Esophagus squamous epithelium (tissue), 5 donors: ENCODE results near the gene IGFBP6. TPM values are rescaled to one million over a fixed set of nuclear protein-coding genes. Genes with fewer than 3 reads are reported as not detected.

Source experiments
- DNase-seq: peaks from one replicate; lab custom pipeline; 2025; lab: John Stamatoyannopoulos, UW
- H3K27ac ChIP-seq, 4 donors: fragments of 200-600 bp; sonication (generic); one replicate each; pipeline ENCODE4 v1.5.1; 2016 to 2019; ENCODE audit warnings: mild to moderate bottlenecking in 1 of 4
- H3K27me3 ChIP-seq, 4 donors: fragments of 200-600 bp; sonication (generic); 1 replicate in 3 of 4; 2 replicates in 1 of 4; pipeline versions ENCODE4 v1.5.1 to v1.6.0; 2017 to 2021; ENCODE audit warnings: antibody characterized with exemption in 1 of 4
- H3K36me3 ChIP-seq, 3 donors: fragments of 200-600 bp; sonication (generic); one replicate each; pipeline ENCODE4 v1.5.1; 2016 to 2019
- H3K4me1 ChIP-seq, 3 donors: fragments of 200-600 bp; sonication (generic); one replicate each; pipeline ENCODE4 v1.5.1; 2017 to 2019
- H3K4me3 ChIP-seq, 4 donors: fragments of 200-600 bp; sonication (generic); 1 replicate in 3 of 4; 2 replicates in 1 of 4; pipeline ENCODE4 v1.5.1; 2016 to 2019; ENCODE audit warnings: mild to moderate bottlenecking in 2 of 4, moderate library complexity in 1 of 4
- H3K9me3 ChIP-seq, 3 donors: fragments of 200-600 bp; sonication (generic); one replicate each; pipeline ENCODE4 v1.5.1; 2016 to 2019
- CTCF ChIP-seq, 6 experiments: fragments of 450-650 bp in 4 of 6; fragments of 200-600 bp in 2 of 6; sonication (generic) in 2 of 6; IDR thresholded peaks; one replicate each; pipeline ENCODE4 v1.5.1; 2016 to 2019; ENCODE audit warnings: antibody characterized with exemption in 6 of 6, mild to moderate bottlenecking in 4 of 6, moderate library complexity in 4 of 6
- POLR2A ChIP-seq, 4 donors: fragments of 450-650 bp; IDR thresholded peaks; one replicate each; pipeline ENCODE4 v1.6.1; 2017; ENCODE audit warnings: antibody characterized with exemption in 4 of 4, mild to moderate bottlenecking in 4 of 4, moderate library complexity in 3 of 4
- WGBS, 2 donors: methylation state at CpG; one replicate each; pipeline ENCODE4 v1.1.5; 2018; 5-methylcytosine and 5-hydroxymethylcytosine counted together
- intact Hi-C: fragments of 100-400 bp; cut with DNase I; formaldehyde crosslinking; loops from one replicate; pipeline ENCODE4 v1.15.0; 2022
- total RNA-seq, 4 donors: library from RNA; depleted of rRNA; stranded (reverse); fragments of >200 nt; gene quantifications; one replicate each; pipeline ENCODE4 v1.1.0, GENCODE V29; 2016
- donor health status: DM: yes; HTN: yes; CAD: no.

Gene IGFBP6
- total RNA-seq, 4 donors from 2014 or later, result 34.5 to 506 (median 94.0) TPM

GRCh38 chr12:53065975-53066931, 31.2 kb upstream of the IGFBP6 start:
- WGBS, 2 donors, result 24 to 37% methylated on average over 18 to 24 of the region's 24 CpGs
- Histone ChIP-seq H3K27me3 (no peaks in the 10 kb centered on the region), H3K9me3 (no peaks in the 10 kb centered on the region), H3K4me1 (peaks cover 22 to 99% (median 70%) of the 10 kb centered on the region in 3 donors), H3K36me3 (peaks cover 0 to 98% (median 12%) of the 10 kb centered on the region in 3 donors), H3K4me3 (no peak overlapping the region), H3K27ac (peak overlapping the region in 3 of 4 donors; percentile 68 to 80 (median 74))
- intact Hi-C loops, result loop anchor here (5.0 kb wide), 1 partner anchor 36 kb away; the partner anchor contains the start of gene SOAT2
- DNase-seq, result no peak
- TF ChIP-seq CTCF (IDR thresholded peaks at IDR 0.05) (peak; percentile 74 to 94 (median 91)), POLR2A (IDR thresholded peaks at IDR 0.05) (no peak)

DNA sequence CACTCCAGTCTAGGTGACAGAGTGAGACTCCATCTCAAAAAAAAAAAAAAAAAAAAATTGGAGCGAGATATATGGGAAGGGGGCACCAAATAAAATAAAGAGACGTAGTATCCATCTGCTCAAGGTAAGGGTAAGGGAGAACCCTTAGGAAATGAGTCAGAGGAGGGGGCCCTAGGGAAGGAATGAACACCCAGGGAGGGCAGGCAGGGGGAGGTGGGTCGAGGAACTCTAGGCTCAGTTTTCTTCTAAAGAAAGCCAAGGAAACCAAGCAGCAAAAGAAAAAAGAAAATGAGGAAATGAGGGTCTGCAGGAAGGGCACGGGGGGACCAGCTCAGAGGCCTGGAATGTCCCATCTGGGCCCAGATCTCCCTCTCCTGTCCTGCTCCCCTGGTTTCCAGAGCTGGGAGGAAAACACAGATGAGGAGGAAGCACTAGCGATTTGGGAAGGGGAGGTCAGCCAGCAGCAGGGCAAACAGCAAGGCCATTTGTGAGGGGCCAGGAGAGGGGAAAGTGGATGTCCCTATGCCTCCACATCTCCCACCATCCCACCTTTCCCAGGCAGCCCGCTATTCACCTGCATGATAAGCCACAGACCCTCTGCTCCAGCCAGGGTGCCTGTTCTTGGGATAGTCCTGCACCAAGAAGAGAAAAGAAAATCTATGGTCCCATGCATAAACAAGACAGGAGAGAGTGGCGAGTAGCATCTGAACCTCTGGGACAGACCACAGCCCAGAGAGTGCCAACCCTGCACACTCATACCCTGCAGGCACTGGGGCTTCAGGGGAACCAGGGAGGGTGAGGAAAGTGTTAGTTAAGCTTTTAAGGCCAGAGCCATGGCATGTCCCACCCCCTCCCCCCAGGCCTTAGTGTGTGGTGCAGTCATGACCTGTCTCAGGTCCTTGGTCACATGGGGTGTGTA, 30.1 kb upstream of the IGFBP6 start:
- Histone ChIP-seq H3K27ac (peak overlapping the region in 3 of 4 donors; percentile 76 to 84 (median 80)), H3K27me3 (no peaks in the 10 kb centered on the region), H3K4me3 (no peak overlapping the region), H3K36me3 (peaks cover 0 to 93% (median 12%) of the 10 kb centered on the region in 3 donors), H3K9me3 (no peaks in the 10 kb centered on the region), H3K4me1 (peaks cover 32 to 99% (median 74%) of the 10 kb centered on the region in 3 donors)
- 71 to 84% methylated on average over 6 to 7 of the region's 7 CpGs for WGBS, 2 donors
- intact Hi-C loops, result loop anchor here (5.0 kb wide), 1 partner anchor 35 kb away; the partner anchor contains the start of gene SOAT2
- no peak for DNase-seq
- TF ChIP-seq POLR2A (IDR thresholded peaks at IDR 0.05) (no peak), CTCF (IDR thresholded peaks at IDR 0.05) (no peak)

DNA sequence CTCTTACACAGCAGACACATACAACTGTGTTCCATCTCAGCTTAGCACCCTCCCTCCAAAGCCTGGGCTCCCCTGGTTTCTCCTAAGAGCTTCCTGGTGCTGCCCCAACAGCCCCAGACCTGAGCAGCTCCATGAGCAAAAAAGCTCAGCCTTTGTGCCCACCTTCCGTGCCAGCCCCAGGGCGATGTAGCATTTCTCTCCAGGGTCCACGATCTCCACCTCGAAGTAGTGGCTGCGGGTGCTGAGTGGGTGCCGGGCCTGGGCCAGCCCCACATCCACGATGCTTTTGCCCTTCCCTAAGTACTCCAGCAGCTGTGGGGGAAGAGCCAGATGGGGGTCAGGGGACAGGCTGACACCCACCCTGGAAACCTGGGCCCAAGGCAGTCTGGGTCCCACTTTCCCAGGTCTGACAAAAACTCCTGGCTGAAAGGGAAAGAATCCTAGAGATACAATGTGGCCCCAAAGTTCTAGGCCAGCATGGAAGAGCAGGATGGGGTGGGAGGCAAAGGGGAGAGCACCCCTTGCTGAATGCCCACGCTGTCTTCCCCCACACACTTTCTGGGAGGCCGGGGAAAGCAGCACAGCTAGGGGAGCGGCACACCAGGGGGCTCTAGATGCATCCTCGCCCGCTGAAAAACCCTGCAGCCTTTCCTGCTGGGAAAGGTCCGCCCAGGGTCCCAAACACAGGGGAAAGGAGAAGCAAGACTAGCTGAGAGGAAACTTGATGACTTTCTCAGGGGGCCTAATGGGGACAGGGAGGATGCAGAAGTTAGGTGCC, 29.3 kb upstream of the IGFBP6 start:
- intact Hi-C loops, result loop anchor here (5.0 kb wide), 1 partner anchor 34 kb away; the partner anchor contains the start of gene SOAT2
- Histone ChIP-seq H3K27me3 (no peaks in the 10 kb centered on the region), H3K27ac (peak overlapping the region in 3 of 4 donors; percentile 76 to 84 (median 80)), H3K4me1 (peaks cover 41 to 99% (median 74%) of the 10 kb centered on the region in 3 donors), H3K9me3 (no peaks in the 10 kb centered on the region), H3K36me3 (peaks cover 0 to 93% (median 12%) of the 10 kb centered on the region in 3 donors), H3K4me3 (no peak overlapping the region)
- DNase-seq, result no peak
- 82 to 89% methylated on average over 5 to 9 of the region's 13 CpGs for WGBS, 2 donors
- TF ChIP-seq CTCF (IDR thresholded peaks at IDR 0.05) (no peak), POLR2A (IDR thresholded peaks at IDR 0.05) (no peak)

- Histone ChIP-seq H3K27ac (peak overlapping the region in 3 of 4 donors; percentile 76 to 84 (median 80)), H3K27me3 (no peaks in the 10 kb centered on the region), H3K9me3 (no peaks in the 10 kb centered on the region), H3K4me3 (no peak overlapping the region), H3K4me1 (peaks cover 47 to 99% (median 73%) of the 10 kb centered on the region in 3 donors), H3K36me3 (peaks cover 0 to 91% (median 12%) of the 10 kb centered on the region in 3 donors)
- intact Hi-C loops, result loop anchor here (5.0 kb wide), 1 partner anchor 33 kb away; the partner anchor contains the start of gene SOAT2
- TF ChIP-seq POLR2A (IDR thresholded peaks at IDR 0.05) (no peak), CTCF (IDR thresholded peaks at IDR 0.05) (no peak)
- 13 to 49% methylated on average over 4 to 8 of the region's 15 CpGs for WGBS, 2 donors
- DNase-seq, result no peak
These were observed 28.5 kb upstream of the IGFBP6 start for GRCh38 chr12:53068811-53069585.
